Left lung (tissue), 10 donors: ENCODE data around the gene TMEM108. TPM values are rescaled to one million over a fixed set of nuclear protein-coding genes. Genes with fewer than 3 reads are reported as not detected.

ENCODE experiments used
- ATAC-seq: fragments of 200-7000 bp; cut with Tn5 transposase; one replicate; pipeline ENCODE4 v1.9.1; 2020; ENCODE audit warnings: moderate library complexity
- DNase-seq, 4 donors: peaks; one replicate each; pipeline ENCODE4 v3.0.0-alpha.2; 2013 to 2020
- H3K27ac ChIP-seq, 2 donors: fragments of 200-600 bp; sonication (generic) in 1 of 2; one replicate each; pipeline versions ENCODE4 v1.5.0 to v1.8.0; 2020 to 2021
- H3K27me3 ChIP-seq, 2 donors: fragments of 200-600 bp; sonication (generic) in 1 of 2; one replicate each; pipeline versions ENCODE4 v1.5.0 to v1.8.0; 2020 to 2021
- H3K36me3 ChIP-seq, 2 donors: fragments of 200-600 bp; sonication (generic) in 1 of 2; one replicate each; pipeline versions ENCODE4 v1.5.0 to v1.8.0; 2020 to 2021
- H3K4me1 ChIP-seq, 2 donors: fragments of 200-600 bp; one replicate each; pipeline ENCODE4 v1.8.0; 2021
- H3K4me3 ChIP-seq, 2 donors: fragments of 200-600 bp; sonication (generic) in 1 of 2; one replicate each; pipeline versions ENCODE4 v1.5.0 to v1.8.0; 2020 to 2021; ENCODE audit warnings: mild to moderate bottlenecking in 1 of 2
- H3K9me3 ChIP-seq, 2 donors: fragments of 200-600 bp; sonication (generic) in 1 of 2; one replicate each; pipeline versions ENCODE4 v1.5.0 to v1.8.0; 2020 to 2021
- intact Hi-C, 2 donors: fragments of 100-400 bp; cut with DNase I; formaldehyde crosslinking; loops; one replicate each; pipeline versions ENCODE4 v1.11.2 to v1.14.2; 2022
- polyA plus RNA-seq, 6 donors: library from polyadenylated mRNA; unstranded; fragments of 120-200 nt; gene quantifications; one replicate each; pipeline ENCODE4 v1.2.1, GENCODE V29; 2013; ENCODE audit not compliant: insufficient read length in 6 of 6
- total RNA-seq, 2 donors: library from RNA; stranded (reverse); fragmentation: NEBNext Ultra II Directional; extraction: Animal tissue kit (Norgen Biotek cat#: 25700); gene quantifications; one replicate each; pipeline ENCODE4 v1.2.1, GENCODE V29; 2021
- TF ChIP-seq, protein P1 (sequence below), 2 donors: fragments of 200-600 bp; sonication (generic) in 1 of 2; IDR thresholded peaks; one replicate each; pipeline versions ENCODE4 v1.5.0 to v1.8.0; 2021; ENCODE audit warnings: antibody characterized with exemption in 2 of 2
- donor health status: DM: no; HTN: yes; CAD: no.
- donor health status: DM: no; HTN: no; CAD: no.

The TMEM108 gene
- total and polyA plus RNA-seq, 8 donors, result 18.5 to 58.8 (median 43.7) TPM

DNA sequence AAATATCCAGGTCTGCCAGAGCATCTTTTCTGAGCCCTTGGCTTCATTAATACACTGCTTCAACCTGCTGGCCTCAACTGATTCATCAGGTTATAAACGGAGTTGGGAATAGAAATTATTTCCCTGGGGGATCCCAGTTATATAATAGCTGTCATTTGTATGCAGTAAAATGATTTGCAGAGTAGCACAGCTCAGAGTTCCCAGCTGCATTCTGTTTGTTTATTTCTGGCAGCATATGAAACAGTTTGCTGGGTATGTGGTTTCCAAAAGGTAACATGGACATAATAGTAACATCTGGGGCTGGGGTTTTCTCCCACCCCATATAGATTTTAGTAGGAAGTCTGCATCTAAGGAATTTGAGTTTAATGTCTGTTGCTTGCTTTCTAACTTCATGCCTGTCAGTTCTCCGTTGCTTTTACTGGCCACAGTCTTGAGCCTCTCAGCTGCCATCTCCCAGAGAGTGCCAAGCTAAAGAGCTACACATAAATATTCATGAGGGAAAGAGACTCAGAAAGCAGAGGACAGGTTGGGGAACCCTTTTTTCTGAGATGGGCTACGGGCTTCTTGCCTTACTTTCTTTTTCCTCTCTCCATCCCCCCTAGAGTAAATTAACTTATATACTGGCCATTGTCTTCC is 124.6 kb downstream of the TMEM108 start:
- no peak overlapping the region for H3K27ac ChIP-seq
- DNase-seq (no peak), ATAC-seq (no peak)
- intact Hi-C loops, result no loop called here
- H3K27me3 ChIP-seq, result no peaks in the 10 kb centered on the region
- H3K4me1 ChIP-seq, result no peaks in the 10 kb centered on the region
- no peak overlapping the region for H3K4me3 ChIP-seq
- peaks cover 0 to 3% of the 10 kb centered on the region in 2 donors for H3K9me3 ChIP-seq
- TF ChIP-seq, protein P1, sequence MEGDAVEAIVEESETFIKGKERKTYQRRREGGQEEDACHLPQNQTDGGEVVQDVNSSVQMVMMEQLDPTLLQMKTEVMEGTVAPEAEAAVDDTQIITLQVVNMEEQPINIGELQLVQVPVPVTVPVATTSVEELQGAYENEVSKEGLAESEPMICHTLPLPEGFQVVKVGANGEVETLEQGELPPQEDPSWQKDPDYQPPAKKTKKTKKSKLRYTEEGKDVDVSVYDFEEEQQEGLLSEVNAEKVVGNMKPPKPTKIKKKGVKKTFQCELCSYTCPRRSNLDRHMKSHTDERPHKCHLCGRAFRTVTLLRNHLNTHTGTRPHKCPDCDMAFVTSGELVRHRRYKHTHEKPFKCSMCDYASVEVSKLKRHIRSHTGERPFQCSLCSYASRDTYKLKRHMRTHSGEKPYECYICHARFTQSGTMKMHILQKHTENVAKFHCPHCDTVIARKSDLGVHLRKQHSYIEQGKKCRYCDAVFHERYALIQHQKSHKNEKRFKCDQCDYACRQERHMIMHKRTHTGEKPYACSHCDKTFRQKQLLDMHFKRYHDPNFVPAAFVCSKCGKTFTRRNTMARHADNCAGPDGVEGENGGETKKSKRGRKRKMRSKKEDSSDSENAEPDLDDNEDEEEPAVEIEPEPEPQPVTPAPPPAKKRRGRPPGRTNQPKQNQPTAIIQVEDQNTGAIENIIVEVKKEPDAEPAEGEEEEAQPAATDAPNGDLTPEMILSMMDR (IDR thresholded peaks at IDR 0.05), result no peak
- H3K36me3 ChIP-seq, result no peaks in the 10 kb centered on the region

DNA sequence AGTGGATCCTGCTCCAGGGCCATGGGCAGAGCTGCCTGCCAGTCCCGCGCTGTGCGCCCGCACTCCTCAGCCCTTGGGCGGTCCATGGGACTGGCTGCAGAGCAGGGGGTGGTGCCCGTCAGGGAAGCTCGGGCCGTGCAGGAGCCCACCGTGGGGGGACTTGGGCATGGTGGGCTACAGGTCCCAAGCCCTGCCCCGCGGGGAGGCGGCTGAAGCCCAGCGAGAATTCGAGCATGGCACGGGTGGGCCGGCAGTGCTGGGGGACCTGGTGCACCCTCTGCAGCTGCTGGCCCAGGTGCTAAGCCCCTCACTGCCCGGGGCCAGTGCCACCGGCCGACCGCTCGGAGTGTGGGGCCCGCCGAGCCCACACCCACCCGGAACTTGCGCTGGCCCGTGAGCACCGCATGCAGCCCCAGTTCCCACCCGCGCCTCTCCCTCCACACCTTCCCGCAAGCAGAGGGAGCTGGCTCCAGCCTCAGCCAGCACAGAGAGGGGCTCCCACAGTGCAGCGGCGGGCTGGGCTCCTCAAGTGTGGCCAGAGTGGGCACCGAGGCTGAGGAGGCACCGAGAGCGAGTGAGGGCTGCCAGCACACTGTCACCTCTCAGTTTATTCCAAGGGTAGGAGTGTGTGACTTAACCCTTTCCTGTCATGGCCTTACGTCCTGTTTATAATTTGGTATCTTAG is 129.3 kb downstream of the TMEM108 start:
- TF ChIP-seq, protein P1 (IDR thresholded peaks at IDR 0.05), result no peak
- intact Hi-C loops, result no loop called here

DNA sequence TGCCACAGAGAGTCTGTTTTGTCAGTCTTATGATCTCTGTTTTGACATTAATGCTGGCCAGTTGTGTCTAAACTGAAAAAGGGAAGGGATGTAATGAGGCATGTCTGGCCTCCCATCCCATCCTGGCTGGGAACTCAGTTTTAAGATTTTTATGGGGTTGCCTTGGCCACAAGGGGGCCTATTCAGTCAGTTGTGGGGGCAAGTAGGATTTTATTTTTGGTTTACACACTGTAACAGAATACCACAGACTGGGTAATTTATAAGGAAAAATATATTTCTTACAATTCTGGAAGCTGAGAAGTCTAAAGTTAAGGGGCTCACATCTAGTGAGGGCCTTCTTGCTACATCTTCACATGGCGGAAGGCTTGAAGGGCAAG is 129.8 kb downstream of the TMEM108 start:
- Histone ChIP-seq H3K4me3 (no peak overlapping the region), H3K27me3 (no peaks in the 10 kb centered on the region), H3K36me3 (no peaks in the 10 kb centered on the region), H3K4me1 (no peaks in the 10 kb centered on the region), H3K9me3 (peaks cover 0 to 3% of the 10 kb centered on the region in 2 donors), H3K27ac (no peak overlapping the region)
- DNase-seq (no peak), ATAC-seq (no peak)
- TF ChIP-seq, protein P1 (IDR thresholded peaks at IDR 0.05), result no peak
- intact Hi-C loops, result no loop called here

More for the DNA sequence above, 129.3 kb downstream of the TMEM108 start:
- Histone ChIP-seq H3K27ac (no peak overlapping the region), H3K36me3 (no peaks in the 10 kb centered on the region), H3K4me1 (no peaks in the 10 kb centered on the region), H3K9me3 (peaks cover 0 to 3% of the 10 kb centered on the region in 2 donors), H3K27me3 (no peaks in the 10 kb centered on the region), H3K4me3 (no peak overlapping the region)
- ATAC-seq (no peak), DNase-seq (peak in 1 of 4 donors; percentile 67)

DNA sequence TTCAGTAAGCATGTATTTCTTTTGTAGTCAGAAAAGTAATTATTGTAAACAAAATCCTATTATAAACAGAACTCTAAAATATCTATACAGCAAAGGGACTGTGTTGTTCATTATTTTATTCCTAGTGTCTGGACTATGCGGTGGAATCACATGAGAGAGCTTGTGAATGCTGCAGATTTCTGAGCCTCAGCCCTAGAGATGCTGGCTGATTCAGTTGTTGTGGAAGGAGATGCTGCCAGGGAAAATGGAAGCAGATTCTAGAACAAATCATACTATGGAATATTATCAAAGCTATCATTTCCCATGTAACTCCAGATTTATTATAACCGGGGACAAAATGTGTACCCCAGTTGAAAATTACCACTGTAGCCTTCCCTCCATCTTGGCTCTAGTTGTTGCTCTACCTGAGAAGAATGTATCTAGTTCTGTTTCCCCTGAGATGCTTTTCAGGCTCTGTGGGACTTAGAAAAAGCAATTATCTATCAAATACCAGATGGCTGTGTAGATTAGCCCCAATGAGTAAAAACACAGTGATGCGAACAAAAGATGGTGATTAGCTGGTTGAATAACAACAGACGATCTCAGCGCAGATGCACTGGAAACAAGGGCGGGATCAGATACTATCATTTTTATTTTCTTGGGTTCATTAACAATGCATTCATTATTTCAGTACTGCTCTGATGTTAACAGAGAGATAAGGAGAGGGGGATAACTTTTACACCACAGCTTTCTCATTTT is 131.3 kb downstream of the TMEM108 start:
- H3K4me1 ChIP-seq, result no peaks in the 10 kb centered on the region
- H3K27me3 ChIP-seq, result no peaks in the 10 kb centered on the region
- no peak overlapping the region for H3K4me3 ChIP-seq
- ATAC-seq (no peak), DNase-seq (no peak)
- TF ChIP-seq, protein P1 (IDR thresholded peaks at IDR 0.05), result no peak
- H3K27ac ChIP-seq, result no peak overlapping the region
- no peaks in the 10 kb centered on the region for H3K36me3 ChIP-seq
- peaks cover 0 to 3% of the 10 kb centered on the region in 2 donors for H3K9me3 ChIP-seq
- intact Hi-C loops, result no loop called here

DNA sequence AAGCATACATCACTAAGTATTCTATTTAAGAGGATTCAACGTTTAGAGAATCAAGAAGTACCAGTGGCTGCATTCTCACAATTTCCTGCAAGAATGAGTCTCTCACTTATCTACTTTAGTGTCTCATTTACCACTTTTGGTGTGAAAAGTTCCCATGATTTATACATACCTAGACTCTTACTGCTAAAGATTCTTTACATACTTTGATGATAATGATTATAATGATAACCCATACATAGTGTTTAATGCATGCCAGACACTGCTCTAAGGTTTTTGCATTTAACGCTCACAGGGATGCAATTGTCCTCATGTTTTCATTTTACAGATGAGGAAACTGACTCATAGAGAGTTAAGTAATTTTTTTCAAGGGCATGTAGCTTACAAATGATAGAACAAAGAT is 133.6 kb downstream of the TMEM108 start:
- Histone ChIP-seq H3K9me3 (peaks cover 0 to 3% of the 10 kb centered on the region in 2 donors), H3K36me3 (no peaks in the 10 kb centered on the region), H3K27ac (no peak overlapping the region), H3K27me3 (no peaks in the 10 kb centered on the region), H3K4me3 (no peak overlapping the region), H3K4me1 (no peaks in the 10 kb centered on the region)
- intact Hi-C loops, result no loop called here
- TF ChIP-seq, protein P1 (IDR thresholded peaks at IDR 0.05), result no peak
- DNase-seq (no peak), ATAC-seq (no peak)
